HG03520 (cell line): ENCODE measurements around the gene PTPRQ.

Source experiments
- ATAC-seq: cut with Tn5 transposase; IDR thresholded peaks from one replicate; pipeline ENCODE4 v1.9.1; 2021; ENCODE audit warnings: mild to moderate bottlenecking, moderate library complexity; ENCODE audit not compliant: unreplicated experiment

PTPRQ gene

GRCh38 chr12:80551897-80552296 lies 107.9 kb downstream of the PTPRQ start:
- ATAC-seq: no peak

GRCh38 chr12:80553316-80553715 lies 109.3 kb downstream of the PTPRQ start:
- no peak for ATAC-seq

- no peak for ATAC-seq
These were observed 112.5 kb downstream of the PTPRQ start for GRCh38 chr12:80556566-80556965.

GRCh38 chr12:80559766-80560165 lies 115.7 kb downstream of the PTPRQ start:
- no peak for ATAC-seq

DNA sequence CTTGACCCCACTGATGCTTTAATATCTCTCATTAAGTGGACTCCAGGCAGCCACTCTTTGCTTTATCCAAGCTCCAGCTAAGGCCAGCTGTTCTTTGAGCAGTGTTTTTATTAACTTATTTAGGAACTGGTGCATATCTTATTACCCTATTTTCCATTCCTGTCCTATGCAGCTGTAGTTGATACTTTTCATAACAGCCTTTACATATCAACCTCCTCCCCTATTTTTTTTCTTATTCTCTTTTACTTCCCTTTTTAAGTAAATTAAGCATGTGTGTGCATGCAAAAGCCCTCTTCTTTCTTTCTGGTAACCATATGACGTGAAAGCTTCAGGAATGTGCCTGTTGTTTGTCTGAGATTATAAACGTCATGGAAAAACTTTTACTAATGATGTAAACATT lies 121.2 kb downstream of the PTPRQ start:
- no peak for ATAC-seq

- no peak for ATAC-seq
These were observed 123.4 kb downstream of the PTPRQ start for GRCh38 chr12:80567401-80567800.

- ATAC-seq: no peak
These were observed 132.8 kb downstream of the PTPRQ start for GRCh38 chr12:80576641-80577418.

DNA sequence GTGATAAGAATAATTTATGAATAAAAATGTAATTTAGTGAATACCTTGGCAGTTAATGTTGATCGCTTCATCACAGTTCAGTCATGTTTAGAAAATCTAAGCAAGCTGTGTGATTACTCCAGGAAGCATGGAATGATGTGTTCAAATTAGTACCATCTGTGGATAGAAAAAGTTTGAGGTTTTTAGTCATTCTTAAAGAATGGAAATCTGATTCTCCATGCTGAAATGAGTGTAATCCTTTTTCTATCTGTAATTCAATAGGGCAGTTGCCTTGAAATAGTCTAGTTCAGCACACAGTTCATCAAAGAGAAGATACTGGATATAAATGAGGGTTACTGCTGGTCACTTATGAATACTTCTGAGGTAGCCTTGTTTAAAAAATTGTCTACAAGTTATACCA lies 136.2 kb downstream of the PTPRQ start:
- no peak for ATAC-seq

DNA sequence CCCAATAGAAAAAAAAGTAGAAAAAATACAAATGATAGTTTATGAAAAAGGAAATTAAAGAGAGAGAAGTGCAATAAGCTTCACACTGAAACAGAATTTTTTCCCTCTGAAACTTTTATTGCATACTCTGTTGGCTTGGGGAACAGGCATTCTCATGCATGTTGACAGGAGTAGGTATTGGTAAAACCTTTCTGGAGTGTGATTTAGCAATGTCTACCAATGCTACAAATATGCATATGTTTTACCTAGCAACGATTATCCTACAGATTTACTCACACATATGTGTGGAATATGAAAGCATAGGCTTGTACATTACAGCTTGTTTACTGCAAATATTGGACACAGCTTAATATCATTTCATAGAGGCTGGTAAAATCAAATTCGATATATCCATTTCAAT lies 137.7 kb downstream of the PTPRQ start:
- ATAC-seq: no peak

DNA sequence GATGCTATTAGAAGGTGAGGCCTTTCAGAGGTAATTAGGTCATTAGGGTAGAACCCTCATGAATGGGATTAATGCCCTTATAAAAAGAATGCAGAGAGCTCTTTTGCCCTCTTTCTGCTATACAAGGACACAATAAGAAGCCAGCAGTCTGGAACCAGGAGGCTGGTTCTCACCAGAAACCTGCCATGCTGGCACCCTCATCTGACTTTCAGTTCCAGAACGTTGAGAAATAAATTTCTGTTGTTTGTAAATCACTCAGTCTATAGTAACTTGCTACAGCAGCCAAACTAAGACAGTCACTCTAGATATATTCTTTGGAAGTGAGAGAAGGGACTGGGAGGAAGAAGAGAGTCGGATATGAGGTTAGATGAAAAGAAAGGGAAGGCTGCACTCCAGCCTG lies 138.4 kb downstream of the PTPRQ start:
- ATAC-seq: no peak

DNA sequence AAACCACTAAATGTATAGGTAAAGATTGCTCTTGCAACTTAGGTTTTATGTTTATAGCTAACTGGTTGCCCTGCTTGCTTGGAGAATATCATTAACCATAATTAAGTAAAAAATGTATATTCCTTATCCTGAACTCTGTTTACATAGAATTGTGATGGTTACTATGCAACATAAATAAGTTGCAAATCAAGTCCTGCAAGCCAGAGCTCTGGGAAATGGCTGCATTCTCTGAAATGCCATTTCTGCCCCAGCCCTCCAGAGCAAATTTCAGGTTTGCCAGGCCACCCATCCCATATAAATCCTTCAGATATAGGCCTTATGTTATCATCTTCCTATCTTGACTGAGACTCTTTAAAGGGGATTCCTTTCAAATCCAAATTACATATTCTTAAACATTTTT lies 145.0 kb downstream of the PTPRQ start:
- no peak for ATAC-seq

DNA sequence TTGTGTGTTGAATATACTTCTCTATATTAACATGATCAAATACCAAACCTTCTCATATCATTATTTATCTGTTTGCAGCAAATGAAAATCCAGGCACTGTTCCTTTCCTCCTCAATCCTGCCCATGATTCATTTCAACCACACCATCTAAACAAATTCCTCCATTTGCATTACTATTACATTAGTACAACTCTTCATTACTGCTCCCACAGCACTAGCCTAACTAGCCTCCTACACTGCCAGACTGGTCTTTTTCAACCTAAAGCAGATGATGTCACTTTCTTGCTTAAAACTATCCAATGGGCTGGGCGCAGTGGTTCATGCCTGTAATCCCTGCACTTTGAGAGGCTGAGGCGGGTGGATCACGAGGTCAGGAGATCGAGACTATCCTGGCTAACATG lies 146.1 kb downstream of the PTPRQ start:
- no peak for ATAC-seq

DNA sequence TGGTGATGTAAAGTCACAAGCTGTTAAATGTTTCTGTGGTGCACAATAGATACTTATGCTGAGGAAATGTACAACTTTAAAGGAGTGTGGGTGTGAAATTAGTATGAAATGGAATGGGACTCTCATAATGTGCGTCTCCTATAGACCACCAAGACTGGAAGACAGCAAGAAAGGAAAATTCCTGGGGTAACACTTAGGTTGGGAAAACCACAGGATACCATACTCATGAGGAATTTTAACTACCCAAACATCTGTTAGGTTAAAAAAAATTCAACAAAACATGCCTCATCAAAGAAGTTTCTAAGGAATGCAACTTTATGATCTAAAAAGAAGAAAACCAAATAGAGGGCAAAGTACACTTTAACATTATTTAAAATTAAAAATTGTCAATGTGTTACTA lies 149.7 kb downstream of the PTPRQ start:
- no peak for ATAC-seq

- ATAC-seq: no peak
These were observed 152.5 kb downstream of the PTPRQ start for GRCh38 chr12:80596509-80596908.

- peak; percentile 42 for ATAC-seq
These were observed 154.1 kb downstream of the PTPRQ start for GRCh38 chr12:80598004-80598606.

GRCh38 chr12:80602455-80602854 lies 158.4 kb downstream of the PTPRQ start:
- no peak for ATAC-seq

- no peak for ATAC-seq
These were observed 163.5 kb downstream of the PTPRQ start for GRCh38 chr12:80607361-80608135.

DNA sequence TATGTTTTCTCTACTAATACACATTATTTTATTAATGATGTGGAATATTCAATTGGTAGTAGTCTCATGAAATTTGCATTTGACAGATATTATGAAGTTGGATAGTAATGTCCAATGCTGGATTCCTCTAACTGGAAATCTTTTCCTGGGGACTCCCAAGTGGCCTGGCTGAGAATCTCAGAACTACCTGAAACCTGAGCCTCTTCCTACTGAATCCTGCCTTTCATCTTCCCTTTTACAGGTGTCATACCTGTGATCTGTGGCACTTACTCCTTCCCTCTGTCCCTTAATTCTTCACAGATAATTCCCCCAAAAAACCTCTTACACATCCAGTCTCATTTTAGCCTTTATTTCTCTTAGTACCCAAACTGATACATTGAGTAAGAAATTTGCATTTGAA lies 173.7 kb downstream of the PTPRQ start:
- ATAC-seq: no peak

DNA sequence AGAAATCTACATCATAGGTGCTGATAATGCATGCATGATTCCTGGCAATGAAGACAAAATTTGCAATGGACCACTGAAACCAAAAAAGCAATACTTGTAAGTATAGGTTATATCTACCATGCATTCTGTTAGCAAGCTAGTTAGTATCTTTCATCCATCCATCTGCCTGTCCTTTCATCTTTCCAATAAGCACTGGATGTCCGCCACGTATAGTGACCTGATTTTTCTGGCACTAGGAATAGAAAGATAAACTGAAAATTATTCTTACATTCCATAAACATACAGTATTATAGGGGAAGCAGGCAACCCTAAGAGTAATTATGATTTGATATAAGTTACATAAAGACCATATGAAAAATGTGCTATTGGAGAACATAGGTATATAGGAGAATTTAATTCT lies 176.2 kb downstream of the PTPRQ start:
- ATAC-seq: no peak

- ATAC-seq: no peak
These were observed 178.2 kb downstream of the PTPRQ start for GRCh38 chr12:80622271-80622670.

DNA sequence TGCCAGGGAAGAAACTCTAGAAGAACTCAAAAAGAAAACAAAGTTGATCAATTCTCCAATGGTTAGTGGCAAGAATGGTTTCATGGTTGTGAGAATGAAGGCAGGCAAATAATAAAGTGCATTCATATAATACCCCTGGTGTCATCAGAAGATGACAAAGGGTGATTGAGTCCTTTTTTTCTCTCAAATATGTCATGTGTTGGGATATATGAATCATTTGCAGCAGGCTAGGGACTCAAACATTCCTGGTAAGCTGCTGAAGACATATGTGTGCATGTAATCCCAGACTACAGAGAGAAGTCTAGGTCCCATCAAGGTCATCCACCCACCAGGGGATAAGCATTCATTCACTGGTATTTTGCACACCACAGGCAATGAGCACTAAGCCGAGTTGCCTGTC lies 181.0 kb downstream of the PTPRQ start:
- no peak for ATAC-seq

DNA sequence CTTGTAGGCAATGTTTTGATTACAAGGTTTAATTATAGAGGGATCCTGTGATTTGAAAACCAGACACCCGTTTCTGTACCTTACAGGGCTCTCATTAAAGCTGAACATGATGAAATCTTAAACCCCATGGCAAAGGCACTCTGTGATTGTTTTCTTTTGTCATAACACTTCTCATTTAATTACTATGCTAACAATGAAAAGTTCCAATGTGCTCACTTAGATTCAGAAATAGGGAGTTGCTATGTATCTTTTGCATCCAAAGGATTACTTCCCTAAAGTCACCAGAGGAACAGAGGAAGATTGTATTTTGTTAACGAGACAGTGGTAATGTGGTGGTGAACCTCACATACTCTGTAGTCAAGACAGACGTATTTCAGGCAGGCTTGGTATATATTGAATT lies 181.9 kb downstream of the PTPRQ start:
- no peak for ATAC-seq
